ENCODE measurements around the gene EDEM3.

DNA sequence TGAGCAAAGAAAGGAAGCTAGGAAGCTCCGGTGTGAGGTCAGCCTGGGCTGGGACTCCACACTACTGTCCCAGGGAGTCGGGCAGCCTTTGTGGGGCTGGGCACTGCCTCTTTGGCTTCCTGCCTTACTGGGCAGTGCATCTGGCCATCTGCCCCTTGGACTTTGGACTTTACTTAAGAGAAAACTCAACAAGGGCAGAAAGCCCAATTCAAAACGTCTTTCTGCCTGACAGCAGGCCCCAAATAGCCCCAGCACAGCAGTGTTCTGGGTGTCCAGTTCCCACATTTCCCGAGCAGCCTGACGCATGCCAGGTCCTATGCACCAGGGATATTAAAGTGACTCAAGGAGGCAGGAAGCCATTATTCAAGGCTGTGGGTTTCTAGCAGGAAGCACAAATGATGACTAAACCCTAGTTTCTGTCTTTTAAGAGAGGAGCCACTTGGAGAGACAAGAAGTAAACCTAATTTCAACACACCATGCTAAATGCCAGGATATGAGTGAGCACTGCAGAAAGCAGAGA lies 37.9 kb upstream of the EDEM3 start:
- TF ChIP-seq POU5F1 (IDR thresholded peaks at IDR 0.05; ENCODE audit: low read depth, low read length) (no peak), ZNF274 (IDR thresholded peaks at IDR 0.05; ENCODE audit: borderline replicate concordance, extremely low read depth, low read length) (no peak), EZH2 (IDR thresholded peaks at IDR 0.05; ENCODE audit: low read depth, low read length, severe bottlenecking) (no peak), SP1 (IDR thresholded peaks at IDR 0.05; ENCODE audit: low read depth, low read length) (no peak), HDAC2 (IDR thresholded peaks at IDR 0.05; ENCODE audit: borderline replicate concordance in 1 of 2, low read depth in 2 of 2, low read length in 2 of 2) (no peak), GABPA (IDR thresholded peaks at IDR 0.05; ENCODE audit: borderline replicate concordance, insufficient read depth, low read length) (no peak), RFX5 (IDR thresholded peaks at IDR 0.05; ENCODE audit: borderline replicate concordance, low read depth, low read length) (no peak), RNF2 (IDR thresholded peaks at IDR 0.05; ENCODE audit: borderline replicate concordance, low read depth, low read length, missing control alignments, poor library complexity, severe bottlenecking) (no peak)
- TF ChIP-seq, protein P1, sequence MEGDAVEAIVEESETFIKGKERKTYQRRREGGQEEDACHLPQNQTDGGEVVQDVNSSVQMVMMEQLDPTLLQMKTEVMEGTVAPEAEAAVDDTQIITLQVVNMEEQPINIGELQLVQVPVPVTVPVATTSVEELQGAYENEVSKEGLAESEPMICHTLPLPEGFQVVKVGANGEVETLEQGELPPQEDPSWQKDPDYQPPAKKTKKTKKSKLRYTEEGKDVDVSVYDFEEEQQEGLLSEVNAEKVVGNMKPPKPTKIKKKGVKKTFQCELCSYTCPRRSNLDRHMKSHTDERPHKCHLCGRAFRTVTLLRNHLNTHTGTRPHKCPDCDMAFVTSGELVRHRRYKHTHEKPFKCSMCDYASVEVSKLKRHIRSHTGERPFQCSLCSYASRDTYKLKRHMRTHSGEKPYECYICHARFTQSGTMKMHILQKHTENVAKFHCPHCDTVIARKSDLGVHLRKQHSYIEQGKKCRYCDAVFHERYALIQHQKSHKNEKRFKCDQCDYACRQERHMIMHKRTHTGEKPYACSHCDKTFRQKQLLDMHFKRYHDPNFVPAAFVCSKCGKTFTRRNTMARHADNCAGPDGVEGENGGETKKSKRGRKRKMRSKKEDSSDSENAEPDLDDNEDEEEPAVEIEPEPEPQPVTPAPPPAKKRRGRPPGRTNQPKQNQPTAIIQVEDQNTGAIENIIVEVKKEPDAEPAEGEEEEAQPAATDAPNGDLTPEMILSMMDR (IDR thresholded peaks at IDR 0.05; ENCODE audit: control extremely low read depth in 1 of 3, insufficient read depth in 1 of 3, low read depth in 1 of 3, low read length in 3 of 3) = no peak
- TF ChIP-seq, protein P2, sequence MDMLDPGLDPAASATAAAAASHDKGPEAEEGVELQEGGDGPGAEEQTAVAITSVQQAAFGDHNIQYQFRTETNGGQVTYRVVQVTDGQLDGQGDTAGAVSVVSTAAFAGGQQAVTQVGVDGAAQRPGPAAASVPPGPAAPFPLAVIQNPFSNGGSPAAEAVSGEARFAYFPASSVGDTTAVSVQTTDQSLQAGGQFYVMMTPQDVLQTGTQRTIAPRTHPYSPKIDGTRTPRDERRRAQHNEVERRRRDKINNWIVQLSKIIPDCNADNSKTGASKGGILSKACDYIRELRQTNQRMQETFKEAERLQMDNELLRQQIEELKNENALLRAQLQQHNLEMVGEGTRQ (IDR thresholded peaks at IDR 0.05; ENCODE audit: low read length) = no peak

Measured in H1 (cell line).